ENCODE measurements around the gene CTNNB1.
A peak's percentile ranks its signal among the peaks of the same experiment; 100 is the strongest.
"Not testable (repeated sequence)": the region's sequence is repeated elsewhere in the genome, so short reads cannot be mapped to it uniquely, and the experiment has no call there.

The CTNNB1 gene

DNA sequence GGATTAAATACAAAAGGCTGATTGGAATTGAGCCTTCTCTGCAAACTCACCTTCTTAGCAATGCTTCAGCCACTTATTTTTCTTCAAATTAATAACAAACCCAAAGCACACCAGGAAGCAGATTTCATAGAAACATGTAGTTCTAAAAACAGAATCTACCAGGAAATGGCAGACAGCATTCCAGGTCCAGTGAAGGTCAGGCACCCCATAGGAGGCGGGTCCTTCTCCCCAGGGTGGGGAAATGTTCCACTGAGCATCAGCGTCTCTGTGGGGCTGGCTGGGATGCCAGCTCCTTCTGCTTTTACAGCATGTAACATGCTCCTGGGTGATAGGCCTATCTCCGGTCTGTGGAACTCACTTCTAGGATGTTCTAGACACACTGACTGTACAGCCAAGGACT lies 49.2 kb downstream of the CTNNB1 start:
- no peak overlapping the region for H3K4me3 Mint-ChIP-seq
- H3K4me1 Mint-ChIP-seq: no peaks in the 10 kb centered on the region
- no peaks in the 10 kb centered on the region for H3K9me3 Mint-ChIP-seq
- no peak for DNase-seq (ENCODE audit: low spot score in 2 of 2)
- H3K27ac Mint-ChIP-seq: no peak overlapping the region
- no peak for ATAC-seq
- peaks cover 6% of the 10 kb centered on the region for H3K36me3 Mint-ChIP-seq

DNA sequence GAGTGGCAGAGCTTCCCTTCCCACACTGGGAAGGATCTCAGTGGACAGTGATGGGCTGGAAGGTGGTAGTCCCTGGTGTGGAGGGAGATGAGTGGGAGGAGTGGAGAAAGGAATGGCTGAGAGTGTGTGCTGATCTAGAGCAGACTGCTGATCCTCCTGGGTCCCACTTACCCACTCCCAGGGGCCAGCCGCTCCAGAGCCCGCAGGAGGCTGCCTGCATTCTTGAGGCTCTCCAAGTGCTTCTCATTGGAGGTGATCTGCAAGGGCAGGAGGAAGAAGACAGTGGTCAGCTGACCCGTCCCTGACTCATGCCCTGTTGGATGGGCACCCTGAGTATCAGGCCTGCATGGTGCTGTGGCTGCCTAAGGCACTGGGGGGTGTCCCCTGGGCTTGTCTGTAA lies 50.0 kb downstream of the CTNNB1 start:
- no peaks in the 10 kb centered on the region for H3K4me1 Mint-ChIP-seq
- ATAC-seq: peak; percentile 27

DNA sequence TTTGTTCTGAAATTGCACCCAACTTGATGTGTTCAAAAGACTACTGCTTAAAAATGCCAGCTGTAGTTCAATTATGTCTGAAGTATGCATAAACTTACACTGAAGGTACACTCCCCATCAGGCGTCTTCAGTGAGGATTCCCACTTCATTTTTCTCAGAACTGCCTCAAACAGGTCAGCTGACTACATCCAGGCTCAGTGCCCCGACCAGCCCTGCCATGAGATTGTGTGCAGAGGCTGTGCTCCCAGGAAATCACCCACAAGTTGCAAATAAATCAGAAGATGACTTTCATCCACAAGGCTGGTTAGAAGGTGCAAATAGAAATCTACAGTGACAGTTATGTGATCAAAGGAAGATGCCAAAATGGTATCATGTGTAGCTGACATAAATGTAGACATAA lies 51.5 kb downstream of the CTNNB1 start:
- DNase-seq (ENCODE audit: low spot score in 2 of 2) (no peak), ATAC-seq (no peak)
- no peaks in the 10 kb centered on the region for H3K9me3 Mint-ChIP-seq
- no peaks in the 10 kb centered on the region for H3K36me3 Mint-ChIP-seq
- no peaks in the 10 kb centered on the region for H3K4me1 Mint-ChIP-seq
- H3K4me3 Mint-ChIP-seq: no peak overlapping the region
- H3K27ac Mint-ChIP-seq: no peak overlapping the region

More for the DNA sequence above, 50.0 kb downstream of the CTNNB1 start:
- no peak overlapping the region for H3K4me3 Mint-ChIP-seq
- no peak overlapping the region for H3K27ac Mint-ChIP-seq
- no peak for DNase-seq (ENCODE audit: low spot score in 2 of 2)
- no peaks in the 10 kb centered on the region for H3K9me3 Mint-ChIP-seq
- no peaks in the 10 kb centered on the region for H3K36me3 Mint-ChIP-seq

DNA sequence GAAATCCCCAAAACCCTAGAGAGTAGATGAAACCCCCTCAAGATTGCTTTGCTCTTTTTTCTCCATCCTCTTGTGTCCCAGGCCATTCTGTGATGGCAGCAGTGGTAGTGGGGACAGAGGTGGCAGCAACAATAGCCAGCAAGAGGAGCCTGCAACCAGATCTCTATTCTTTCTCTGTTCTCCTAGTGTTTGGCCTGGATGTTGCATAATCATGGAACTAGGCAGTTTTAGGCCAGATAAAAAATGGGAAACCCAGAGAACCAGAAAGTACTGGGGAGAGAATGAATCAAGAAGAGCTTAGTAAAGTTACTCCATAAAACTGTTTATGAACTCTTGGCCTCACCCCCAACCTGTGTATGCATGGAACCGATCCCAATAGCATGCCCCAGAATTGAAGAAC lies 52.3 kb downstream of the CTNNB1 start:
- no peak for ATAC-seq
- Mint-ChIP-seq H3K9me3 (no peaks in the 10 kb centered on the region), H3K4me3 (no peak overlapping the region), H3K36me3 (no peaks in the 10 kb centered on the region), H3K27ac (no peak overlapping the region), H3K4me1 (no peaks in the 10 kb centered on the region)
- DNase-seq (ENCODE audit: low spot score in 2 of 2): no peak

GRCh38 chr3:41258239-41258800 lies 59.0 kb downstream of the CTNNB1 start:
- DNase-seq (ENCODE audit: low spot score in 2 of 2): no peak
- no peaks in the 10 kb centered on the region for H3K4me1 Mint-ChIP-seq
- no peak overlapping the region for H3K4me3 Mint-ChIP-seq
- no peaks in the 10 kb centered on the region for H3K9me3 Mint-ChIP-seq
- no peak overlapping the region for H3K27ac Mint-ChIP-seq
- ATAC-seq: no peak
- no peaks in the 10 kb centered on the region for H3K36me3 Mint-ChIP-seq

GRCh38 chr3:41259449-41260062 lies 60.3 kb downstream of the CTNNB1 start:
- Mint-ChIP-seq H3K27ac (peak overlapping the region; percentile 24), H3K36me3 (no peaks in the 10 kb centered on the region), H3K4me1 (no peaks in the 10 kb centered on the region), H3K4me3 (no peak overlapping the region), H3K9me3 (no peaks in the 10 kb centered on the region)
- DNase-seq (ENCODE audit: low spot score in 2 of 2) (no peak), ATAC-seq (no peak)

GRCh38 chr3:41260063-41260450 lies 60.8 kb downstream of the CTNNB1 start:
- Mint-ChIP-seq H3K4me1 (no peaks in the 10 kb centered on the region), H3K36me3 (no peaks in the 10 kb centered on the region), H3K27ac (peak overlapping the region; percentile 24), H3K4me3 (no peak overlapping the region), H3K9me3 (no peaks in the 10 kb centered on the region)
- DNase-seq (ENCODE audit: low spot score in 2 of 2): no peak
- ATAC-seq: no peak

DNA sequence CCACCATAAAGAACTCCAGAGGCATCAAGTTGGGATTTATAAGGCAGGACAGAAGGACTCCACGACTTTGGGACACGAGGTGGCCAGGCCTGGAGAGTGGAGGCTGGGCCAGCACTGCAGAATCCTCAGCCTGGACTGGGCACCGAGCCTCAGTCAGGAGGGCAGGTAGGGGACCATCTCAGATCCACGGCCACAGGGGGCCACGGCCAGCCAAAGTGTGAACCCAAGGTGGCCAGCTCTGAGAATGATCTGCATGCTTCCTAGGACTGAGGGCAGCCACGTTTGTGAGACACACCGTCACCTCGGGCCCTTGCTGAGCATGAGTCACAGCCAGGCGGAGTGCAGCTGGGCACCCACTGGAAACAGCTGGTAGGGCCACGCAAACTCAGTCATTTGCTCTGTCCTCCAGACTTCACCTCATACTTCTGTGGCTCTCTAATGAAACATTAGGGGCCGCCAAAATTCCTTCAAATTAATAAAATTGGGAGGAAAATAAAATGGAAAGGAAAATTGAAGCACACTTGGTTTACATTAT lies 65.8 kb downstream of the CTNNB1 start:
- Mint-ChIP-seq H3K4me1 (no peaks in the 10 kb centered on the region), H3K9me3 (no peaks in the 10 kb centered on the region), H3K27ac (no peak overlapping the region), H3K4me3 (no peak overlapping the region), H3K36me3 (no peaks in the 10 kb centered on the region)
- DNase-seq (ENCODE audit: low spot score in 2 of 2): no peak
- peak; percentile 16 for ATAC-seq

- H3K4me3 Mint-ChIP-seq: no peak overlapping the region
Measured at GRCh38 chr3:41265823-41266273, 66.5 kb downstream of the CTNNB1 start.

DNA sequence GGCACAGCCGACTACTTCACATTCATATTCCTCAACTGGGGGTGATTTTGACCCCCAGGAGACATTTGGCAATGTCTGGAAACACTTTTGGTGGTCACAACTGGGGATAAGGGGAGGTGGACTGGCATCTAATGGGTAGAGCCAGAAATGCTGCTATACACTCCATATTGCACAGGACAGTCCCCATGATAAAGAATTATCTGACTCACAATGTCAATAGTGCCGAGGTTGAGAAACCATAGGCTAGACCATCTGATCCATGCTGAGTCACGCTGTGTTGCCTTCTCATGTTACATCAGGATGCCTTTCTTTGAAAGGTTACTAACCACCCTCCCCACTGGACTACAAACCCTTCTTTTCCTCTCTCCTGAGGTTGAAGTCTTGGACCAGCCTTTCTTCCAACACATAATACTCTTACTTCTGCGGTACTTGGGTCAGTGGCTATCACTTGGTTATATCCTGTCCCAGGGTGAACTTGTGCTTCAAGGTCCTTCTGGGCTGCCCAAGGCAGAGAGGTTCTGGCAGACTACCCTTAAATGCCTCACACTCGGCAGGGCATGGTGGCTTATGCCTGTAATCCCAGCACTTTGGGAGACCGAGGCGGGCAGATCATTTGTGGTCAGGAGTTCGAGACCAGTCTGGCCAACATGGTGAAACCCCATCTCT lies 68.8 kb downstream of the CTNNB1 start:
- DNase-seq (ENCODE audit: low spot score in 2 of 2) (no peak), ATAC-seq (peak; percentile 68)
- no peaks in the 10 kb centered on the region for H3K4me1 Mint-ChIP-seq

More at GRCh38 chr3:41265823-41266273, 66.5 kb downstream of the CTNNB1 start:
- Mint-ChIP-seq H3K4me1 (no peaks in the 10 kb centered on the region), H3K36me3 (no peaks in the 10 kb centered on the region), H3K27ac (no peak overlapping the region), H3K9me3 (no peaks in the 10 kb centered on the region)
- ATAC-seq (no peak), DNase-seq (ENCODE audit: low spot score in 2 of 2) (no peak)

GRCh38 chr3:41272667-41273066 lies 73.4 kb downstream of the CTNNB1 start:
- ATAC-seq (no peak), DNase-seq (ENCODE audit: low spot score in 2 of 2) (no peak)
- no peaks in the 10 kb centered on the region for H3K4me1 Mint-ChIP-seq
- no peaks in the 10 kb centered on the region for H3K36me3 Mint-ChIP-seq
- H3K27ac Mint-ChIP-seq: no peak overlapping the region
- H3K4me3 Mint-ChIP-seq: no peak overlapping the region
- H3K9me3 Mint-ChIP-seq: peaks cover 11% of the 10 kb centered on the region

More for the DNA sequence above, 68.8 kb downstream of the CTNNB1 start:
- Mint-ChIP-seq H3K36me3 (no peaks in the 10 kb centered on the region), H3K9me3 (peaks cover 5% of the 10 kb centered on the region), H3K27ac (no peak overlapping the region), H3K4me3 (no peak overlapping the region)

DNA sequence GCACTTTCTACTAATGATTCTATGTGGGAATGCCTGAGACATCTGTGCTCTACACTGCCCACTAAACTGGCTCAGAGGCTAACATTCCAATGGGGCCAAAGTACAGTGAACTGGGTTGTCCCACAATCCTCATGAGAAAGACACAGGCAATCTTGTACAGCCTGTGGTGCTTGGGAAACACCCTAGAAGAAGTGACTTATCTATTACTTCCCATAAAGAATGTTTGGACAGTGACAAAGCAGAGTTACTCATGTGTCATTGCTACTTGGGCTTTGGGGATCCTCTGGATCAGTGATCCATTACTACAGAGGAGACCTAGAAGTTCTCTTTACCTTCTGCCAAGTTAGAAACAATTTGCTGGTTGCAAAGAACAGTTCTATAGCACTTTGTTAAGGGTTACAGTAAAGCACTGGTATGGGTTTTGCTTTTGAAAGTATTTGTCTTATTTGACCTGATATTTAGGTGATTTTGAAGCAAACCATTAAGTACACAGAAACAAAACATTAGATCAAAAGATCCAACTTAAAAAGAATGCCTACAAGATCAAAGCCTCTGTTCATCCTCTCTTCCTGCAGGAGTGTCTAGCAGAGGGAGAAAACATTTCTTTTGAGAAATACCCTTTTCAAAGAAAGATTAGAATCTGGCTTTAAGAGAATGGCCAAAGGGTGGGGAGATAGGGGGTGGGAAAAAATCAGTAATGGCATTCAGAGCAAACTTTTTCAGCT lies 75.8 kb downstream of the CTNNB1 start:
- H3K4me3 Mint-ChIP-seq: no peak overlapping the region
- no peak for DNase-seq (ENCODE audit: low spot score in 2 of 2)
- ATAC-seq: no peak
- H3K36me3 Mint-ChIP-seq: no peaks in the 10 kb centered on the region
- H3K9me3 Mint-ChIP-seq: peaks cover 13% of the 10 kb centered on the region
- no peaks in the 10 kb centered on the region for H3K4me1 Mint-ChIP-seq
- H3K27ac Mint-ChIP-seq: no peak overlapping the region

DNA sequence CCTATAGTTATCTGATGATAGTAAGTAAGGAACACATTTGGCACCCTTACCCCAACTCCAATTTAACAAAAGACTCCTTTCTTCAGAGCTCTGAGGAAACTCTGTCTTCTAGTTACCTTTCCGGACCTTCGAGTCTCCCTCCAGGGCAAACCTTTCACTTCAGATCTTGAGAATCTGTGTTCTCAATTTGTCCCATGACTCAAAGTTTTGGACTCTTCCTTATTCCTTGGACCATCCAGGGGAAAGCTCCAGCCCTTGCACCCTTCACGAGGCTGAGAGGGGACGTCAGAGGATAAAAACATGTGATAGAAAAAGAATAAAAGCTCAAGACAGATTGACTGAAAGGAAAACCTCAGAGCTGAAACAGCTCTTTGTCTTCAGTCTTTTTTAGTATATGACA lies 76.9 kb downstream of the CTNNB1 start:
- Mint-ChIP-seq H3K36me3 (no peaks in the 10 kb centered on the region), H3K27ac (no peak overlapping the region), H3K4me1 (no peaks in the 10 kb centered on the region), H3K9me3 (peaks cover 17% of the 10 kb centered on the region), H3K4me3 (no peak overlapping the region)
- ATAC-seq (no peak), DNase-seq (ENCODE audit: low spot score in 2 of 2) (no peak)

DNA sequence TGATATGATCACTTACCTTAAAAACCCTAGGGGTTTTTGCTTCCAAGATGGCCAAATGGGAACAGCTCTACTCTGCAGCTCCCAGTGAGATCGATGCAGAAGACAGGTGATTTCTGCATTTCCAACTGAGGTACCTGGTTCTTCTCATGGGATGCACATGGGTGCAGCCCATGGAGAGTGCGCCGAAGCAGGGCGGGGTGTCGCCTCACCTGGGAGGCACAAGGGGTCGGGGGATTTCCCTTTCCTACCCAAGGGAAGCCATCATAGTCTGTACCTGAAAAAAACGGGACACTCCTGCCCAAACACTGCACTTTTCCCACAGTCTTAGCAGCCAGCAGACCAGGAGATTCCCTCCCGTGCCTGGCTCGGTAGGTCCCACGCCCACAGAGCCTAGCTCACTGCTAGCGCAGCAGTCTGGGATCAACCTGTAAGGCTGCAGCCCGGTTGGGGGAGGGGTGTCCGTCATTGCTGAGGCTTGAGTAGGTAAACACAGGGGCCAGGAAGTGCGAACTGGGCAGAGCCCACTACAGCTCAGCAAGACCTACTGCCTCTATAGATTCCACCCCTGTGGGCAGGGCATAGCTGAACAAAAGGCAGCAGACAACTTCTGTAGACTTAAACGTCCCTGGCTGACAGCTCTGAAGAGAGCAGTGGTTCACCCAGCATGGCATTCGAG lies 78.6 kb downstream of the CTNNB1 start:
- no peak for DNase-seq (ENCODE audit: low spot score in 2 of 2)
- ATAC-seq: no peak
- H3K9me3 Mint-ChIP-seq: peaks cover 12% of the 10 kb centered on the region
- no peak overlapping the region for H3K27ac Mint-ChIP-seq
- H3K4me3 Mint-ChIP-seq: no peak overlapping the region
- no peaks in the 10 kb centered on the region for H3K4me1 Mint-ChIP-seq
- no peaks in the 10 kb centered on the region for H3K36me3 Mint-ChIP-seq

GRCh38 chr3:41284934-41285333 lies 85.6 kb downstream of the CTNNB1 start:
- H3K36me3 Mint-ChIP-seq; H3K27ac Mint-ChIP-seq; H3K9me3 Mint-ChIP-seq; ATAC-seq; DNase-seq (ENCODE audit: low spot score in 2 of 2); H3K4me3 Mint-ChIP-seq: not testable (repeated sequence)
- H3K4me1 Mint-ChIP-seq: peaks cover 12% of the 10 kb centered on the region

Measured in stimulated activated effector memory CD8-positive, alpha-beta T cell treated with anti-CD3 and anti-CD28 coated beads, Interleukin-12 subunit alpha, Interleukin-12 subunit beta, amount 100 ng/mL, for 72 hours (primary cell).